ENCODE data around the gene FCRL1.

GRCh38 chr1:157856538-157856937 is 36.6 kb upstream of the FCRL1 start:
- TF ChIP-seq, protein P1, sequence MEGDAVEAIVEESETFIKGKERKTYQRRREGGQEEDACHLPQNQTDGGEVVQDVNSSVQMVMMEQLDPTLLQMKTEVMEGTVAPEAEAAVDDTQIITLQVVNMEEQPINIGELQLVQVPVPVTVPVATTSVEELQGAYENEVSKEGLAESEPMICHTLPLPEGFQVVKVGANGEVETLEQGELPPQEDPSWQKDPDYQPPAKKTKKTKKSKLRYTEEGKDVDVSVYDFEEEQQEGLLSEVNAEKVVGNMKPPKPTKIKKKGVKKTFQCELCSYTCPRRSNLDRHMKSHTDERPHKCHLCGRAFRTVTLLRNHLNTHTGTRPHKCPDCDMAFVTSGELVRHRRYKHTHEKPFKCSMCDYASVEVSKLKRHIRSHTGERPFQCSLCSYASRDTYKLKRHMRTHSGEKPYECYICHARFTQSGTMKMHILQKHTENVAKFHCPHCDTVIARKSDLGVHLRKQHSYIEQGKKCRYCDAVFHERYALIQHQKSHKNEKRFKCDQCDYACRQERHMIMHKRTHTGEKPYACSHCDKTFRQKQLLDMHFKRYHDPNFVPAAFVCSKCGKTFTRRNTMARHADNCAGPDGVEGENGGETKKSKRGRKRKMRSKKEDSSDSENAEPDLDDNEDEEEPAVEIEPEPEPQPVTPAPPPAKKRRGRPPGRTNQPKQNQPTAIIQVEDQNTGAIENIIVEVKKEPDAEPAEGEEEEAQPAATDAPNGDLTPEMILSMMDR (IDR thresholded peaks at IDR 0.05), result no peak
- no peak for TF ChIP-seq POLR2A (IDR thresholded peaks at IDR 0.05)
